ENCODE measurements around the gene SNCG.
"Not testable (repeated sequence)": the region's sequence is repeated elsewhere in the genome, so short reads cannot be mapped to it uniquely, and the experiment has no call there.

SNCG gene

GRCh38 chr10:86958116-86958900, at the start of gene SNCG:
Gene SNCG (plus strand): TSS chr10:86958599. CDS start chr10:86958698, 99 bp downstream.
- DNase-seq, result no peak

- no peak for DNase-seq
Measured at GRCh38 chr10:86914734-86915133, 43.7 kb upstream of the SNCG start.

- DNase-seq, result no peak
Measured at GRCh38 chr10:86918022-86918471, 40.4 kb upstream of the SNCG start.

- no peak for DNase-seq
Measured at GRCh38 chr10:86922553-86922961, 35.8 kb upstream of the SNCG start.

GRCh38 chr10:86929468-86930380, 28.7 kb upstream of the SNCG start:
- DNase-seq, result no peak

- no peak for DNase-seq
Measured at GRCh38 chr10:86931872-86932271, 26.5 kb upstream of the SNCG start.

- no peak for DNase-seq
Measured at GRCh38 chr10:86932674-86933073, 25.7 kb upstream of the SNCG start.

GRCh38 chr10:86934162-86934711, 24.2 kb upstream of the SNCG start:
- not testable (repeated sequence) for DNase-seq

GRCh38 chr10:86936661-86937501, 21.5 kb upstream of the SNCG start:
- no peak for DNase-seq

- DNase-seq, result no peak
Measured at GRCh38 chr10:86937502-86938154, 20.8 kb upstream of the SNCG start.

GRCh38 chr10:86938260-86938659, 20.1 kb upstream of the SNCG start:
- no peak for DNase-seq

- DNase-seq, result not testable (repeated sequence)
Measured at GRCh38 chr10:86940076-86940475, 18.3 kb upstream of the SNCG start.

- DNase-seq, result no peak
Measured at GRCh38 chr10:86940677-86941076, 17.7 kb upstream of the SNCG start.

GRCh38 chr10:86941426-86941825, 17.0 kb upstream of the SNCG start:
- no peak for DNase-seq

GRCh38 chr10:86941991-86942421, 16.4 kb upstream of the SNCG start:
- no peak for DNase-seq

GRCh38 chr10:86942441-86943315, 15.7 kb upstream of the SNCG start:
- no peak for DNase-seq

GRCh38 chr10:86943316-86944030, 14.9 kb upstream of the SNCG start:
- DNase-seq, result no peak

- no peak for DNase-seq
Measured at GRCh38 chr10:86944031-86944419, 14.4 kb upstream of the SNCG start.

- no peak for DNase-seq
Measured at GRCh38 chr10:86944471-86944870, 13.9 kb upstream of the SNCG start.

- DNase-seq, result no peak
Measured at GRCh38 chr10:86944907-86945306, 13.5 kb upstream of the SNCG start.

Data from activated CD4-positive, alpha-beta T cell treated with anti-CD3 and anti-CD28 coated beads, Interleukin-2, Interleukin-6, amounts not matched to agents 100 ng/mL and 50 ng/mL, durations not matched to agents 16 hours and 8 hours (primary cell).